Measurements from ENCODE around the gene CA6.

The CA6 gene

DNA sequence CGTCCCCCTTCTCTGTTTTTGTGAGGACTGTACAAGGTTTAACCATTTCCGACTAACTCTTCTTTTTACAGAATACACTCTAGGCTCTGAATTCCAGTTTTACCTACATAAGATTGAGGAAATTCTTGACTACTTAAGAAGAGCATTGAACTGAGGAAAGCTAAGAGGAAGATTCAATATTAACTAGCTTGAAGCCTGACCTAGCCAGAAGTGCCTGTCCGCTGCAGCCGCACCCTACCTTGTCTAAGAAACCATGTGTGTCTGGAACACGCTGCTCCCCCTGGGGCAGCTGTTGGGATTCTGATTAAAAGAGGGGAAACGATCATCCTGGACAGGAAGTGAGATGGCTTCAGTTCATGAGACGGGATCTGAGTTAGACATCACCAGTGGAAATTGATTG, 28.9 kb downstream of the CA6 start:
- no peak for DNase-seq (ENCODE audit: low read depth)
- no peak overlapping the region for H3K4me3 ChIP-seq (ENCODE audit: low read length)
- TF ChIP-seq, protein P1, sequence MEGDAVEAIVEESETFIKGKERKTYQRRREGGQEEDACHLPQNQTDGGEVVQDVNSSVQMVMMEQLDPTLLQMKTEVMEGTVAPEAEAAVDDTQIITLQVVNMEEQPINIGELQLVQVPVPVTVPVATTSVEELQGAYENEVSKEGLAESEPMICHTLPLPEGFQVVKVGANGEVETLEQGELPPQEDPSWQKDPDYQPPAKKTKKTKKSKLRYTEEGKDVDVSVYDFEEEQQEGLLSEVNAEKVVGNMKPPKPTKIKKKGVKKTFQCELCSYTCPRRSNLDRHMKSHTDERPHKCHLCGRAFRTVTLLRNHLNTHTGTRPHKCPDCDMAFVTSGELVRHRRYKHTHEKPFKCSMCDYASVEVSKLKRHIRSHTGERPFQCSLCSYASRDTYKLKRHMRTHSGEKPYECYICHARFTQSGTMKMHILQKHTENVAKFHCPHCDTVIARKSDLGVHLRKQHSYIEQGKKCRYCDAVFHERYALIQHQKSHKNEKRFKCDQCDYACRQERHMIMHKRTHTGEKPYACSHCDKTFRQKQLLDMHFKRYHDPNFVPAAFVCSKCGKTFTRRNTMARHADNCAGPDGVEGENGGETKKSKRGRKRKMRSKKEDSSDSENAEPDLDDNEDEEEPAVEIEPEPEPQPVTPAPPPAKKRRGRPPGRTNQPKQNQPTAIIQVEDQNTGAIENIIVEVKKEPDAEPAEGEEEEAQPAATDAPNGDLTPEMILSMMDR (conservative IDR thresholded peaks at IDR 0.05; ENCODE audit: low read length): no peak

DNA sequence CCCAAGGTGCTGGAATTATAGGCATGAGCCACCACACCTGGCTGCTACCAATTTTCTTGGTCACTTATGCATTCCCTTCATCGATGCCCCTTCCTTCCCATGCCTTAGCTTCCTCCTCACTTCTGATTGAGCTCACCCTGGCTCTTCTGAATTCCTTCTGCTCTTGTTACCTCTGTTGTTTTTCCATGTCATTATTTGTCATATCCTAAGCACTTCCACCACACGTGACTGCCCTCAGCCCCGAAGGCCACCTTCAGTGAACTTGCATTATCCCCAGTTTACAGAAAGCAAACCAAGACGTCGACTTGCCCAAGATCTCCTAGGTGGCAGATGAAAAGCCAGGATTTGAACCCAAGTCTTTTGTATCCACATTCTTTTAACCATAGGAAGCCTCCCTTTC, 30.7 kb downstream of the CA6 start:
- DNase-seq (ENCODE audit: low read depth): no peak
- TF ChIP-seq, protein P1 (conservative IDR thresholded peaks at IDR 0.05; ENCODE audit: low read length): no peak
- no peak overlapping the region for H3K4me3 ChIP-seq (ENCODE audit: low read length)

DNA sequence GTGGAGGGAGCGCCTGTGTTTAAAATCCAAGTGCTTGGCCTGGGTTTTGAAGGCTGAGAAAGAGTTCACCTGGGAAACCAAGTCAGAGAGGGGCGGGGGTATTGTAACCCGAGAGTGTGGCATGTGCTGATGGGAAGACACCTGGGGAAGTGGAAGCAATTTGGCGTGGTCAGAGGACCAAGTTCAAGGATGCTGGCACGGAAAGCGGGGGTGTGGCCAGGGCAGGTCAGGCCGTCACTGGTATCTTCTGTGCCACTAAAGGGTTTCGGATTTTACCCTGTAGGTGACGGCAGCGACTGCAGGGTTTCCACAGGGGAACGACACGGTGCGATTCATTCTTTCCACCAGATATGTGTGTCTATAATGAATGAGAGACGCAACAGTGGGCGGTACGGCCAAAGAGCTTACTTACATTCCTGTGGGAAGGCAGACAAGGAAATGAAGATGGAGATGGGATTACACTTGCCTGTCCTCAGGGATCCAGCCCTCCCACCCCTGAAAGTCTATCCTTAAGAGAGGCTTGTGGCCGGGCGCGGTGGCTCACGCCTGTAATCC, 31.3 kb downstream of the CA6 start:
- no peak for DNase-seq (ENCODE audit: low read depth)
- H3K4me3 ChIP-seq (ENCODE audit: low read length): no peak overlapping the region
- TF ChIP-seq, protein P1 (conservative IDR thresholded peaks at IDR 0.05; ENCODE audit: low read length): no peak

DNA sequence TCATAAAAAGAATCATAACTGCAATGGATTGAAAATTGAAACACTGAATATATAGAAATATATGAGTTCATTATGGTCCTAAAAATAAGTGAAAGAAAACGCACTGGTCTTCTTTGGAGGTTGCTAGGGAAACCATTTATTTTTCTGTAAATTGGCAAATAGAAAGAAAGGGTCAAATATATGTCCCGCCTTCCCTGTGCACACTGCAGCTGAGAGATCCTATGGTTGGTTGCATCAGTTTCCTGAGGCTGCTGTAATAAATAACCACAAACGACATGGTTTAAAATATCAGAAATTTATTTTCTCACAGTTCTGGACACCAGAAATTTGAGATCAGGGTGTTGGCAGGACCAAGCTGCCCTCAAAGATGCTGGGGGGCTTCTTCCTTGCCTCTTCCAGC, 35.0 kb downstream of the CA6 start:
- TF ChIP-seq, protein P1 (conservative IDR thresholded peaks at IDR 0.05; ENCODE audit: low read length): no peak
- H3K4me3 ChIP-seq (ENCODE audit: low read length): no peak overlapping the region
- no peak for DNase-seq (ENCODE audit: low read depth)

DNA sequence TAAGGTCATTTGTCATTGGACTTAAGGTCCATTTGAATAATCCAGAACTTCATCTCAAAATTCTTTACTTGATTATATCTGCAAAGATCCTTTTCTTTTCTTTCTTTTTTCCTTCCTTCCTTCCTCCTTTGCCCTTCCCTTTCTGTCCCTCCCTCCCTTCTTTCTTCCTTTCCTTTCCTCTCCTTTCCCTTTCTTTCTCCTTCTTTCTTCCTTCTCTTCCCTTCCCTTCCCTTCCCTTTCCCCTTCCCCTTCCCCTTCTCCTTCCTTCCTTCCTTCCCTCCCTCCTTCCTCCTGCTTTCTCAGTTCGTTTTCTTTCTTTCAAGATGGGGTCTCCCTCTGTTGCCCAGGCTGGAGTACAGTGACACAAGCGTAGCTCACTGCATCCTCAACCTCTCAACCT, 35.5 kb downstream of the CA6 start:
- H3K4me3 ChIP-seq (ENCODE audit: low read length): no peak overlapping the region
- TF ChIP-seq, protein P1 (conservative IDR thresholded peaks at IDR 0.05; ENCODE audit: low read length): no peak

DNA sequence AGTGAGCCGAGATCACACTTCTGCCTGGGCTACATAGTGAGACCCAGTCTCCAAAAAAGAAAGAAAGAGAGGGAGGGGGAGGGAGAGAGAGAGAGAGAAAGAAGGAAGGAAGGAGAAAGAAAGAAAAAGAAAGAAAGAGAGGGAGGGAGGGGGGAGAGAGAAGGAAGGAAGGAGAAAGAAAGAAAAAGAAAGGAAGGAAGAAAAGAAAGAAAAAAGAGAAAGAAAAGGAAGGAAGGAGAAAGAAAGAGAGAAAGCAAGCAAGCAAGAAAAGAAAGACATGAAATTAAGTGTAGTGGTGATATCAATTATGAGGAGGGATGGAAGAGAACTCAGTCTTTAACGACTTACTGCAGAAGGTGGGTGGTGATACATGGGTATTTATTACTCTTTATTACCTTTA, 38.5 kb downstream of the CA6 start:
- no peak overlapping the region for H3K4me3 ChIP-seq (ENCODE audit: low read length)
- TF ChIP-seq, protein P1 (conservative IDR thresholded peaks at IDR 0.05; ENCODE audit: low read length): no peak
- no peak for DNase-seq (ENCODE audit: low read depth)

More for the DNA sequence above, 35.5 kb downstream of the CA6 start:
- no peak for DNase-seq (ENCODE audit: low read depth)

DNA sequence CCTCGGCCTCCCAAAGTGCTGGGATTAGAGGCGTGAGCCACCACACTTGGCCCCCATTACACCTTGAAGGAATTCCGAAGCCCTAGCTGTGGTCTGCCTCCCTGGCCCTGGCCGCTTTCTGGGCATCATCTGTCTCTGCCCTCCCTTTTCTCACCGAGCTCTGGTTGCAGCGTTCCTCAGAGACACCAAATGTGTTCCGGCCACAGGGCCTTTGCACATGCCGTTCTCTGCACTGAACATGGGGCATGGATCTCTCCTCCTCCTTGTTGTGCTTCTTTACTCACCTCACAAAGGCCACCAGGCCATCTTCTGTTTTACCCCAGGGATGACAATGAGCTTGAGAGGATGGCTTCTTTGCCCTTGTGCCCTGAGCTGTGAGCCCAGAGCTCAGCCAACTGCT, 39.3 kb downstream of the CA6 start:
- DNase-seq (ENCODE audit: low read depth): no peak
- TF ChIP-seq, protein P1 (conservative IDR thresholded peaks at IDR 0.05; ENCODE audit: low read length): no peak
- H3K4me3 ChIP-seq (ENCODE audit: low read length): no peak overlapping the region

Measured in AG10803 (cell line).